ENCODE data around the gene TMC3. TPM values are rescaled to one million over a fixed set of nuclear protein-coding genes. Genes with fewer than 3 reads are reported as not detected.

TMC3 gene
- total and polyA plus RNA-seq, 2 of the 13 experiments (the other 11 are each of a cell fraction or from before 2014, with no cell fraction given): not detected

DNA sequence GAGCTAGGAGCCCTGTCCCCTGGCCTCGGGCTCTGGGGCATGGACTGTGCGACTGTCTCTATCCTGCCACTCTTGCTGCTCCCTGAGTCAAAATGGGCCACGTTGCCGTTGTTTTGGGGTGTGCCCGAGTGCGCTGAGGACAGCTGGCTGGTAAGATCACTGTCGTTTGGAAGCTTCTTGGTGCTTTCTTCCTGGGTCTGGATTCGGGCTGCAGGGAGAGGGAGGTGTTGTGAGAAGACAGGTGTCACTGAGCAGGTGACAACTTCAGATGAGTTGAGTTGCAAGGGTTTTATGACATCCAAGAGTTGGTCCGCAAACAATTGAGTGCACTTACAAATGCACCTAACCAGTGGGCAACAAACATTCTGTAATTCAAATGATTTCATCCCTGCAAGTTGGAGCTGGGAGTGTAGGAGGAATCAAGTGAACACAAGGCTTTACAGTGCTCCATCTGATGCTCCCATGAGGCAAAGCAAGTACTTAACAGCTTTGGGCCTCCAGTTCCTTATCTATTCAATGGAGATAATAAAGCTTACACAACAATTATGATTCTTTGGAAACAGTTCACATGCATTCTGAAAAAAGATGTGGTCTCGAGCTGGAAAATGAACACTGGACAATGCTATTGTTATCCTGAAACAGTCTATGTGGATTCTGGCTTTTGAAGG lies 39.1 kb downstream of the TMC3 start:
- no peak overlapping the region for H3K4me3 ChIP-seq (replicated peaks in 1 of 3; ENCODE audit: insufficient read depth in 1 of 3, low read depth in 2 of 3, low read length in 3 of 3)
- H2AFZ ChIP-seq (ENCODE audit: low read length): no peak overlapping the region
- H4K20me1 ChIP-seq (ENCODE audit: insufficient read depth, low read length): no peaks in the 10 kb centered on the region
- intact Hi-C loops (cut with micrococcal nuclease; ENCODE audit: unreplicated experiment) (no loop called here), in situ Hi-C loops (cut with HindIII; ENCODE audit: extremely low pct_ligation_motif_present, low pct_unique_long_range_greater_than_20kb) (no loop called here)
- 63% methylated on average over 8 of the region's 10 CpGs for WGBS (ENCODE audit: low lambda C conversion rate)
- no peak for DNase-seq (ENCODE audit: low spot score)
- no peak overlapping the region for H3K27ac ChIP-seq (ENCODE audit: extremely low read length, insufficient read depth, low read length)
- ChIA-PET CTCF (ENCODE audit: low intra/inter-chr PET ratio, low total read pairs) (no interaction called here), POLR2A (interaction anchor here (1.8 kb wide), 1 partner anchor 11 kb away, joined by 4 read pairs; the partner anchor contains the start of gene STARD5)
- no peak overlapping the region for H3K4me2 ChIP-seq (ENCODE audit: low read depth, low read length)
- H3K9ac ChIP-seq (ENCODE audit: insufficient read depth, low read depth, low read length): no peak overlapping the region
- TF ChIP-seq TSC22D2 (CRISPR knock-in tag; IDR thresholded peaks at IDR 0.05; ENCODE audit: borderline replicate concordance) (no peak), ZNF251 (CRISPR knock-in tag; IDR thresholded peaks at IDR 0.05) (no peak)
- TF ChIP-seq, protein P1, sequence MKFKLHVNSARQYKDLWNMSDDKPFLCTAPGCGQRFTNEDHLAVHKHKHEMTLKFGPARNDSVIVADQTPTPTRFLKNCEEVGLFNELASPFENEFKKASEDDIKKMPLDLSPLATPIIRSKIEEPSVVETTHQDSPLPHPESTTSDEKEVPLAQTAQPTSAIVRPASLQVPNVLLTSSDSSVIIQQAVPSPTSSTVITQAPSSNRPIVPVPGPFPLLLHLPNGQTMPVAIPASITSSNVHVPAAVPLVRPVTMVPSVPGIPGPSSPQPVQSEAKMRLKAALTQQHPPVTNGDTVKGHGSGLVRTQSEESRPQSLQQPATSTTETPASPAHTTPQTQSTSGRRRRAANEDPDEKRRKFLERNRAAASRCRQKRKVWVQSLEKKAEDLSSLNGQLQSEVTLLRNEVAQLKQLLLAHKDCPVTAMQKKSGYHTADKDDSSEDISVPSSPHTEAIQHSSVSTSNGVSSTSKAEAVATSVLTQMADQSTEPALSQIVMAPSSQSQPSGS (CRISPR knock-in tag; IDR thresholded peaks at IDR 0.05): no peak
- H3K4me1 ChIP-seq (ENCODE audit: insufficient read depth, low read length): no peaks in the 10 kb centered on the region
- ATAC-seq: no peak
- no TSS peak for BruUV-seq (replicated peaks)
- no peaks in the 10 kb centered on the region for H3K36me3 ChIP-seq (replicated peaks in 1 of 2; ENCODE audit: control insufficient read depth in 1 of 2, insufficient read depth in 2 of 2, low read length in 2 of 2)
- no peaks in the 10 kb centered on the region for H3K27me3 ChIP-seq (ENCODE audit: control insufficient read depth in 1 of 2, insufficient read depth in 2 of 2, low read length in 2 of 2)
- no peaks in the 10 kb centered on the region for H3K79me2 ChIP-seq (ENCODE audit: insufficient read depth, low read length)
- no peak for FAIRE-seq
- H3K9me3 ChIP-seq (ENCODE audit: low read length): no peaks in the 10 kb centered on the region

DNA sequence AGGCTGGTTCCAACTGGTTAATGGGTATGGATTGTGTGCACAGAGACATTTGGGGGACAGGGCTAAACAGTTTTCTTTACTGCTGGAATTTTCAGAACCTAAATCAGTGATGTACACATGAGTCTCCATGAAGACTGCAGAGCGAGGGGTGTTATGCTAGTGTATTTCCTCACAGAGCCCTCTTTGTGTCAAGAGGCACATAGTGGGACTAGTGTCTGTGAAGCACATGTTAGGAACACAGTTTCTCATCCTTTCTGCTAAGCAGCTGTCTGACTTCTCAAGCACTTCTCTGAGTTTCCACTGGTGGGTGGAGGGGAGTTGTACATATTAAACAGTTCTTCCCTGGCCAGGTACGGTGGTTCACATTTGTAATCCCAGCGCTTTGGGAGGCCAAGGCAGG lies 40.6 kb downstream of the TMC3 start:
- BruUV-seq (replicated peaks): no TSS peak
- in situ Hi-C loops (cut with HindIII; ENCODE audit: extremely low pct_ligation_motif_present, low pct_unique_long_range_greater_than_20kb): no loop called here
- TF ChIP-seq ZNF180 (CRISPR knock-in tag; IDR thresholded peaks at IDR 0.05; ENCODE audit: borderline replicate concordance, low read depth): no peak
- no peak for TF ChIP-seq FOXA1 (IDR thresholded peaks at IDR 0.05)
- TF ChIP-seq FOXA1 (CRISPR knock-in tag; IDR thresholded peaks at IDR 0.05): no peak
- no peak for TF ChIP-seq ZNF652 (CRISPR knock-in tag; IDR thresholded peaks at IDR 0.05; ENCODE audit: borderline replicate concordance, low read depth)
- TF ChIP-seq, protein P2, sequence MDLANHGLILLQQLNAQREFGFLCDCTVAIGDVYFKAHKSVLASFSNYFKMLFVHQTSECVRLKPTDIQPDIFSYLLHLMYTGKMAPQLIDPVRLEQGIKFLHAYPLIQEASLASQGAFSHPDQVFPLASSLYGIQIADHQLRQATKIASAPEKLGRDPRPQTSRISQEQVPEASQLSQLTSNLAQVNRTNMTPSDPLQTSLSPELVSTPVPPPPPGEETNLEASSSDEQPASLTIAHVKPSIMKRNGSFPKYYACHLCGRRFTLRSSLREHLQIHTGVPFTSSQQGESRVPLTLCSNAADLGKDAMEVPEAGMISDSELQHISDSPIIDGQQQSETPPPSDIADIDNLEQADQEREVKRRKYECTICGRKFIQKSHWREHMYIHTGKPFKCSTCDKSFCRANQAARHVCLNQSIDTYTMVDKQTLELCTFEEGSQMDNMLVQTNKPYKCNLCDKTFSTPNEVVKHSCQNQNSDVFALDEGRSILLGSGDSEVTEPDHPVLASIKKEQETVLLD (CRISPR knock-in tag; IDR thresholded peaks at IDR 0.05; ENCODE audit: low read depth): no peak
- no peak for TF ChIP-seq ZNF326 (CRISPR knock-in tag; IDR thresholded peaks at IDR 0.05; ENCODE audit: borderline replicate concordance)
- no peak for TF ChIP-seq ZSCAN29 (CRISPR knock-in tag; conservative IDR thresholded peaks at IDR 0.05)
- no peak for TF ChIP-seq ZSCAN22 (CRISPR knock-in tag; IDR thresholded peaks at IDR 0.05)
- TF ChIP-seq, protein P3, sequence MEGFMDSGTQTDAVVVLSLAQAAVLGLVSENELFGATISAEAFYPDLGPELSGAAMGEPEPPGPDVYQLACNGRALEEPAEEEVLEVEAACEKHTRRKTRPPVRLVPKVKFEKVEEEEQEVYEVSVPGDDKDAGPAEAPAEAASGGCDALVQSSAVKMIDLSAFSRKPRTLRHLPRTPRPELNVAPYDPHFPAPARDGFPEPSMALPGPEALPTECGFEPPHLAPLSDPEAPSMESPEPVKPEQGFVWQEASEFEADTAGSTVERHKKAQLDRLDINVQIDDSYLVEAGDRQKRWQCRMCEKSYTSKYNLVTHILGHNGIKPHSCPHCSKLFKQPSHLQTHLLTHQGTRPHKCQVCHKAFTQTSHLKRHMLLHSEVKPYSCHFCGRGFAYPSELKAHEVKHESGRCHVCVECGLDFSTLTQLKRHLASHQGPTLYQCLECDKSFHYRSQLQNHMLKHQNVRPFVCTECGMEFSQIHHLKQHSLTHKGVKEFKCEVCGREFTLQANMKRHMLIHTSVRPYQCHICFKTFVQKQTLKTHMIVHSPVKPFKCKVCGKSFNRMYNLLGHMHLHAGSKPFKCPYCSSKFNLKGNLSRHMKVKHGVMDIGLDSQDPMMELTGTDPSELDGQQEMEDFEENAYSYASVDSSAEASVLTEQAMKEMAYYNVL (CRISPR knock-in tag; IDR thresholded peaks at IDR 0.05; ENCODE audit: borderline replicate concordance): no peak
- TF ChIP-seq ZFP1 (CRISPR knock-in tag; IDR thresholded peaks at IDR 0.05): no peak
- TF ChIP-seq MYNN (CRISPR knock-in tag; IDR thresholded peaks at IDR 0.05; ENCODE audit: low read depth): no peak
- TF ChIP-seq IKZF4 (CRISPR knock-in tag; IDR thresholded peaks at IDR 0.05; ENCODE audit: borderline replicate concordance, low read depth, not compliant biosample characterization): no peak

More for the DNA sequence above, 40.6 kb downstream of the TMC3 start:
- Histone ChIP-seq H3K79me2 (ENCODE audit: insufficient read depth, low read length) (no peaks in the 10 kb centered on the region), H4K20me1 (ENCODE audit: insufficient read depth, low read length) (no peaks in the 10 kb centered on the region), H3K9me3 (ENCODE audit: low read length) (no peaks in the 10 kb centered on the region), H3K9ac (ENCODE audit: insufficient read depth, low read depth, low read length) (no peak overlapping the region), H2AFZ (ENCODE audit: low read length) (no peak overlapping the region), H3K4me3 (replicated peaks in 1 of 3; ENCODE audit: insufficient read depth in 1 of 3, low read depth in 2 of 3, low read length in 3 of 3) (no peak overlapping the region), H3K4me2 (ENCODE audit: low read depth, low read length) (no peak overlapping the region), H3K36me3 (replicated peaks in 1 of 2; ENCODE audit: control insufficient read depth in 1 of 2, insufficient read depth in 2 of 2, low read length in 2 of 2) (no peaks in the 10 kb centered on the region), H3K27me3 (ENCODE audit: control insufficient read depth in 1 of 2, insufficient read depth in 2 of 2, low read length in 2 of 2) (no peaks in the 10 kb centered on the region), H3K27ac (ENCODE audit: extremely low read length, insufficient read depth, low read length) (no peak overlapping the region), H3K4me1 (ENCODE audit: insufficient read depth, low read length) (no peaks in the 10 kb centered on the region)
- POLR2A ChIA-PET: no interaction called here
- intact Hi-C loops (cut with micrococcal nuclease; ENCODE audit: unreplicated experiment): no loop called here
- FAIRE-seq: no peak
- no peak for ATAC-seq
- WGBS (ENCODE audit: low lambda C conversion rate): 100% methylated on average over 2 of the region's 3 CpGs
- DNase-seq (ENCODE audit: low spot score): no peak
- CTCF ChIA-PET (ENCODE audit: low intra/inter-chr PET ratio, low total read pairs): no interaction called here

Measured in HepG2 (cell line).